Activated naive CD8-positive, alpha-beta T cell (primary cell): ENCODE data around the gene PARG.
"Not testable (repeated sequence)": the region's sequence is repeated elsewhere in the genome, so short reads cannot be mapped to it uniquely, and the experiment has no call there.

Source experiments
- H3K27ac Mint-ChIP-seq: one replicate; pipeline ENCODE4 v1.8.0; 2021; ENCODE audit warnings: mixed read lengths
- H3K27me3 Mint-ChIP-seq: one replicate; pipeline ENCODE4 v1.8.0; 2021; ENCODE audit warnings: mixed read lengths
- H3K36me3 Mint-ChIP-seq: one replicate; pipeline ENCODE4 v1.8.0; 2021; ENCODE audit warnings: mixed read lengths
- H3K4me1 Mint-ChIP-seq: one replicate; pipeline ENCODE4 v1.8.0; 2021; ENCODE audit warnings: low read depth, mixed read lengths
- H3K4me3 Mint-ChIP-seq: one replicate; pipeline ENCODE4 v1.8.0; 2021; ENCODE audit warnings: mild to moderate bottlenecking, mixed read lengths
- H3K9me3 Mint-ChIP-seq: one replicate; pipeline ENCODE4 v1.8.0; 2021; ENCODE audit warnings: low read depth, mixed read lengths

The PARG gene

DNA sequence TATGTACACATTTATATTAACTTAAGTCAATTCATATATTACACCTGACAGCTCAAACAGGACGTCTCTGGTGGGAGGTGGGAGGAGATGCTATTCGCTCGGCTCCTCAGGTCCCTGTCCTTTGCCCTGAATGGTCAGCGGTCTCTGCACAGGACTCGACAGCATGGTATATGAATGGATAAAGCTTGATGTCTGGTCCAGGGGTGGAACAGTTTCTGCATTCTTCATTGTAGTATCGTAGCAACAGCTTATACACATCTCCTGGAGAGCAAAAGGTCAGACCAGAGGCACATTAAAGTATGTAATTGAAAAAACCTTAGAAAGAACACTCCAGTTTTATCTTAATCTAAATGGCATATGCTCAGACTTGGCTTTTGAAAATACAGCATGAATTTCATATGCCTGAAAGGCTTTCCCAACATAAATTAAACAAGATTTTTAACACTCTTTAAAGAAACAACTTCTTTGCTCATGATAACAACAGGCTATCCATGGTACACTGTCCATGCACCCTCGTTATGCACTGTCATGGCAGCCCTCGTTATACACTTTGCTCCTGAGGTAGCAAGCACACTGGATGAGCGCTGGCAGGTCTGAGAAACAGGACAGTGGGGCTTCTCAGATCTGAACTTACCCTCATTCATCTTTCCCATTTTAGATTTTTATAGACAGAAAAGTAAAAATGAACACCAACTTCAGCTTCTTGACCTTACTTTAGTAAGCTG is 122.4 kb downstream of the PARG start:
- Mint-ChIP-seq H3K27ac (no peak overlapping the region), H3K9me3 (peaks cover 3% of the 10 kb centered on the region), H3K36me3 (peaks cover 47% of the 10 kb centered on the region), H3K4me3 (no peak overlapping the region), H3K4me1 (no peaks in the 10 kb centered on the region), H3K27me3 (no peaks in the 10 kb centered on the region)

DNA sequence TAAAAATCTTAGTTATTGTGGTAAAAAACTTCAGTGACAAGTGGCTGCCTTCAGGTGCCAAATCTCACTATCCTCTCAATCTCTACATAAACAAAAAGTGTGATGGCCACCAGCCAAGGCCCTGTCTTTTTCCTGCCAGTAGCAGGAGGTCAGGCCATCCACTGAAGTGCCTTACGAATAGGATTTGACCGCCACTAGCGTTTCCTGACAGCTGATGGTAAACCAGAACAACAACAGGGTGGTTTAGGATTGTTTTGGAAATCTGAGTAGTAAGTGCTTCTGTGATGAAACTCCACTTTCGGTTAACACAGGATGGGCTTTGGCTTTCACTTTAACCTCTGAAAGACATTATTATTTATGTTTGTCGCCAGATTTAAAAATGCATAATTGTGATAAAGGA is 124.0 kb downstream of the PARG start:
- Mint-ChIP-seq H3K9me3 (peaks cover 3% of the 10 kb centered on the region), H3K4me1 (no peaks in the 10 kb centered on the region), H3K4me3 (no peak overlapping the region), H3K36me3 (peaks cover 42% of the 10 kb centered on the region), H3K27ac (no peak overlapping the region), H3K27me3 (no peaks in the 10 kb centered on the region)

DNA sequence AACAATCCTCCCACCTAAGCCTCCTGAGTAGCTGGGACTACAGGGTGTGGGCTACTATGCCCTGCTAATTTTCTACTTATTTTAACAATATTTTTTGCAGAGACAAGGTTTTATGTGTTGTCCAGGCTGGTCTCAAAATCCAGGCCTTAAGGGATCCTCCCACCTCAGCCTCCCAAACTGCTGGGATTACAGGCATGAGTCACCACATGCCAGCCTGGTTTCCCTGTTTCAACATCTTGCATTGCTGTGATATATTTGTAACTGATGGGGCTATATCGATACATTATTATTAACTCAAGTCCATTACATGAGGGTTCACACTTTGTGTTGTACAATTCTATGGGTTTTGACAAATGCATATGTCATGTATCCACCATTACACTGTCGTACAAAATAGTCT is 137.8 kb downstream of the PARG start:
- peaks cover 9% of the 10 kb centered on the region for H3K9me3 Mint-ChIP-seq
- H3K27ac Mint-ChIP-seq: no peak overlapping the region
- no peak overlapping the region for H3K4me3 Mint-ChIP-seq
- no peaks in the 10 kb centered on the region for H3K4me1 Mint-ChIP-seq
- peaks cover 20% of the 10 kb centered on the region for H3K27me3 Mint-ChIP-seq
- peaks cover 6% of the 10 kb centered on the region for H3K36me3 Mint-ChIP-seq

DNA sequence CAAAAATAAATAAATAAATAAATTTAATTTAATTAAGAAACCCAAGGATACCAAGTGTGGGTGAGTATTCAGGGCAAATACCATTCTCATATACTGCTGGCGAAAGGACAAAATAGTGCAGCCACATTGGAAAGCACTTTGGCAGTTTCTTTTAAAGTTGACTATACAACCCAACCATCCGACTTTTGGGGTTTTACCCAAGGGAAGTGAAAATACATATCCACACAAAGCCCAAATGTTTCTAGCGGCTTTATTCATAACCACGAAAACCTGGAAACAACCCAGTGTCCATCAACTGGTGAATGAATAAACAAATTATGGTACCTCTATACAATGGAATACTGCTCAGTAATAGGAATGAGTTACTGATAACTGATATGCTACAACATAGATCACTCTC is 143.6 kb downstream of the PARG start:
- Mint-ChIP-seq H3K9me3 (no peaks in the 10 kb centered on the region), H3K4me1 (no peaks in the 10 kb centered on the region), H3K36me3 (no peaks in the 10 kb centered on the region), H3K27me3 (peaks cover 11% of the 10 kb centered on the region), H3K27ac (no peak overlapping the region), H3K4me3 (no peak overlapping the region)

DNA sequence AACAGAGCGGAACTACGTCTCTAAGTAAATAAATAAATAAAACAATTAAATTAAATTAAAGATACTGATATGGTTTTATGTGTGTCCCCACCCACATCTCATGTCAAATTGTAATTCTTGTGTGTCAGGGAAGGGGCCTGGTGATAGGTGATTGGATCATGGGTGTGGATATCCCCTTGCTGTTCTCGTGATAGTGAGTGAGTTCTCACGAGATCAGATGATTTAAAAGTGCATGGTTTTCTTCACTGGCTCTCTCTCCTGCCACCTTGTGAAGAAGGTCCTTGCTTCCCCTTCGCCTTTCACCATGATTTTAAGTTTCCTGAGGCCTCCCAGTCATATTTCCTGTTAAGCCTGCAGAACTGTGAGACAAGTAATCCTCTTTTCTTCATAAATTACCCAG is 150.7 kb downstream of the PARG start:
- Mint-ChIP-seq H3K4me3 (no peak overlapping the region), H3K27ac (no peak overlapping the region), H3K4me1 (no peaks in the 10 kb centered on the region), H3K9me3 (no peaks in the 10 kb centered on the region), H3K36me3 (no peaks in the 10 kb centered on the region), H3K27me3 (peaks cover 1% of the 10 kb centered on the region)

DNA sequence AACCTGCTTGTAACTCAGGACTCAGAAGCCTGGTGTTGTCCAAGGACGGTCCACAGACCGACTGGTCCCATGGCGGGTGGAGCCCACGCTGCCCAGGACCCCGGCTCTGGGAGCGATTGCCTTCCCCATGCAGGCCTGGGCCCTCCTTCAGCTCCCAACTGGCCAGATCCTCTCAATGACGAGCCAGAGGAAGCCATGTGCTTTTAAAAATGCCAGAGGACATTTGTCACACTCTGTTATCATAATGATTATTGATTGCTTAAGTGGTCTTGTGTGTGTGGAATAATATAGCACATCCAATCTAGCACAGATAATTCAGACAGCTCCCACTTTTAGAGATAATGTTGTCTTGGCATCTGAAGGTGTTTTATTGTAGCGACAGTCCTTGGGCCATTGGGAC is 157.1 kb downstream of the PARG start:
- Mint-ChIP-seq H3K27me3 (peaks cover 6% of the 10 kb centered on the region), H3K4me1 (no peaks in the 10 kb centered on the region), H3K36me3 (no peaks in the 10 kb centered on the region)

DNA sequence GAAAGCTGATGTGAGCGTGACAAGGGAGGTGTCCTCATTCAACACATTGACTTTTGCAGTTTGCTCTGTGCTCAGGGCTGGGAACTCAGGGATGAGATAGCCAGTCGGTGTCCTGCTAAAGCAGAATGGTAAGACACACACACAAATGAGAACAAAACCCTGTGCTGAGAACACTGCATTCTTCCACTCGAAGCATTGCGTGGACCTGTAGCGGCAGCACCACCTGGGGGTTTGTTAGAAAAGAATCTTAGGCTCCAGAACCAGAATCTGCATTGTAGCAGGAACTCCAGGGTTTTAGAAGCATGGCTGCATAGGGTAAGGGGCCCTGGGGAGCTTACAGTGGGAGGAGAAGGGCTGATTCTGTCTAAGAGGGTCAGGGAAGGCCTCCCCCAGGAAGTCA is 158.2 kb downstream of the PARG start:
- no peak overlapping the region for H3K4me3 Mint-ChIP-seq
- H3K36me3 Mint-ChIP-seq: no peaks in the 10 kb centered on the region
- no peaks in the 10 kb centered on the region for H3K9me3 Mint-ChIP-seq
- no peak overlapping the region for H3K27ac Mint-ChIP-seq
- no peaks in the 10 kb centered on the region for H3K4me1 Mint-ChIP-seq
- peaks cover 6% of the 10 kb centered on the region for H3K27me3 Mint-ChIP-seq

More for the DNA sequence above, 157.1 kb downstream of the PARG start:
- Mint-ChIP-seq H3K9me3 (no peaks in the 10 kb centered on the region), H3K27ac (no peak overlapping the region), H3K4me3 (no peak overlapping the region)

DNA sequence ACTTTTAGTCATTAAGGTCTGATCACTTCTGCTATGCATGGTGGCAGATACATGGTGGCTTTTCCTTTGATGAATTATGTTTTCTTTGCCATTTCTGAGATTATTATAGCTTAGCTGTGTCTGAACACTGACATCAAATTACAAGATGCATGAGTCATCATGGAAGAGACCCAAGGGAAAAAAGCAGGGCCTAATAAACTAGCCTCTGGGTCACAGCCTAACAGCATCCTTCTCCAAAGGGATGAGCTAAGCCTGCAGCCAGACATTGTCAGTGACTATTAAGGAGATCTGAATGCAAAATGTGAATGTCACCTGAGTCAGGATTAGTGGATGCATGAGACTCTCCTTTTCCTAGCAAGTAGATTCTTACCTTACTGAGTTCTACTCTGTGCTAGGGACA is 160.6 kb downstream of the PARG start:
- Mint-ChIP-seq H3K36me3 (no peaks in the 10 kb centered on the region), H3K4me3 (no peak overlapping the region), H3K27me3 (peaks cover 8% of the 10 kb centered on the region), H3K27ac (no peak overlapping the region), H3K4me1 (no peaks in the 10 kb centered on the region), H3K9me3 (peaks cover 5% of the 10 kb centered on the region)

DNA sequence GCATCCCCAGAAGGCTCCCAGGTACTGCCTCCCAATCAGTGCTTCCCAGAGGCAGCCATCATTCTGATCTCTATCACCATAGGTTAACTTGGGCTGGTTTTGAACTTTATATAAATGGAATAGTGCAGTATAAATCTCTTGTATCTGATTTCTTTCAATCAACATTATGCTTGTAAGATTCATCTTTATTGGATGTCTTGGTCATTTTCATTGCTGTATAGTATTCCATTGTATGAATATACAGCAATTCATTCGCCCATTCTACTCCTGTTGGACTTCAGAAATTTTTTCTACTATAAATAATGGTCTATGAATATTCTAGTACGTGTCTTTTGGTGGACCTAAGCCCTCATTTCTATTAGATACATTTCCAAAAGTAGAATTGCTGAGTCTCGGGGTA is 163.6 kb downstream of the PARG start:
- peaks cover 6% of the 10 kb centered on the region for H3K27me3 Mint-ChIP-seq
- H3K36me3 Mint-ChIP-seq: no peaks in the 10 kb centered on the region
- H3K9me3 Mint-ChIP-seq: peaks cover 5% of the 10 kb centered on the region
- no peak overlapping the region for H3K4me3 Mint-ChIP-seq
- H3K4me1 Mint-ChIP-seq: no peaks in the 10 kb centered on the region
- no peak overlapping the region for H3K27ac Mint-ChIP-seq

DNA sequence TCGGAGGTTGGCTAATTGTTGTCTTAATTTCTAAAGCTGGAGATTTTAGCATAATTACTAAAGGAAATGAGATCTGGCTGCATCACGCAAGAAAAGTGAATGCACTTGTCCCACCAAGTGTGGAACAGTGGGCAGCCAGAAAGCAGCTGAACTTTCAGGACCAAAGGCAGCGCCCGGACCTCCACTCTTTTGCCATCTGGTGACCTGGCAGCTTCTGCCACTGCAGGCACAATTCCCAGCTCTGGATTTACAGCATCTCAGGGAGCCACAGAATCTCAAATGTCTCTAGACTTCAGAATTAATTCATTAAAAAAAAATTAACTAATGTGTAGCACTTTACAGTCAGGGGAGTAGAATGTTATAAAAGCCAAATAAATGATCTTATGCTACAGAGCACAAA is 165.0 kb downstream of the PARG start:
- H3K27me3 Mint-ChIP-seq: peaks cover 13% of the 10 kb centered on the region
- peaks cover 5% of the 10 kb centered on the region for H3K9me3 Mint-ChIP-seq
- no peaks in the 10 kb centered on the region for H3K36me3 Mint-ChIP-seq
- no peak overlapping the region for H3K27ac Mint-ChIP-seq
- no peak overlapping the region for H3K4me3 Mint-ChIP-seq
- H3K4me1 Mint-ChIP-seq: no peaks in the 10 kb centered on the region

DNA sequence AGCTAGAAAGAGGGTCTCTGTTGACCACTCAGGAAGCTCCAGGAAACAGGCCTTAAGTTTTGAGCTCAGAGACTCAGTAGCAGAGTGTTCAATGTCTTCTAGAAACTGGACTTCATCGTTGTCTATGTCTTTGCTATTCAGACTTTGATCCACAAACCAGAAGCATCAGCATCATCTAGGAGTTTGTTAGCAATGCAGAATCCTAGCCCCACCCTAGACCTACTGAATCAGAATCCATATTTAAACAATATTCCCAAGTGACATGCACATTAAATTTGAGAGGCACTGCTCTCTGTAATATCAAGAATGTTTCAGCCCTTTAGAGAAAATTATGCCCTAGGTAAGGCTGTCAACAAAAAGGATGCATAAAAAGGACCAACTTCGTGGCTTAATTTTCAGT is 166.8 kb downstream of the PARG start:
- Mint-ChIP-seq H3K36me3 (no peaks in the 10 kb centered on the region), H3K27me3 (peaks cover 11% of the 10 kb centered on the region), H3K4me1 (peaks cover 5% of the 10 kb centered on the region), H3K4me3 (no peak overlapping the region), H3K9me3 (peaks cover 5% of the 10 kb centered on the region), H3K27ac (no peak overlapping the region)

DNA sequence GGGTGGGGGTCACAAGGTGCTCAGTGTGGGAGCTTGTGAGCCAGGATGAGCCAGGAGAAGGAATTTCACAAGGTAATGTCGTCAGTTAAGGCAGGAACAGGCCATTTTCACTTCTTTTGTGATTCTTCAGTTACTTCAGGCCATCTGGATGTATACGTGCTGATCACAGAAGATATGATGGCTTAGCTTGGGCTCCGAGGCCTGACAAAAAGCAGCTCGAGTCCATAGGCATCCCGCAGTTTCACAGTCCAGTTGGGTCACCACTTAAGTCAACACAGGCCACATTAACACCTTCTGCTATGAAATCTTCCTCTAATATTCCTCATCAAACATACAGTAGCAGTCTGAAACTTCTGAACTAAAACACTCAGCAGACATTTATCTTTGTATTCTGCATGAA is 168.9 kb downstream of the PARG start:
- H3K36me3 Mint-ChIP-seq, H3K9me3 Mint-ChIP-seq, H3K4me3 Mint-ChIP-seq, H3K27ac Mint-ChIP-seq, H3K4me1 Mint-ChIP-seq: not testable (repeated sequence)
- peaks cover 12% of the 10 kb centered on the region for H3K27me3 Mint-ChIP-seq

DNA sequence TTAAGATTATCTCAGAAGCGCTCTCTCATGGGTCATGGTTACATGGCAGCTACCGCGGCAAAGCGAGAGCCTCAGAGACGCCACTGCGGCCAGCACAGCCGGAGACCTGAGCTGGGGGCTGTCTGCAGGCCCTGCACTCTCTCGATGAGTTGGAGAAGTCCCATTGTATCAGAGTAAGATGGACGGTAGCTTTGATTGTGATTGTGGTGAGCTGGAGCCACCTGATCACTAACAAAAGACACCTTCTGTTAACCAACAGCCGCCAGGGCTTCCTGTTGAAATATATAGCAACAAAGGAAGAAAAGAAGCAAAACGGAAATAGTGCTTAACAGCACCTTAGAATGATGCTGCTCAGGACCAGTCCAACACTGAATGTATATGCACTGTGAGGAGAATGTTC is 170.8 kb downstream of the PARG start:
- Mint-ChIP-seq H3K9me3 (peaks cover 10% of the 10 kb centered on the region), H3K27me3 (peaks cover 24% of the 10 kb centered on the region)
- not testable (repeated sequence) for H3K36me3 Mint-ChIP-seq, H3K4me1 Mint-ChIP-seq, H3K27ac Mint-ChIP-seq, H3K4me3 Mint-ChIP-seq

DNA sequence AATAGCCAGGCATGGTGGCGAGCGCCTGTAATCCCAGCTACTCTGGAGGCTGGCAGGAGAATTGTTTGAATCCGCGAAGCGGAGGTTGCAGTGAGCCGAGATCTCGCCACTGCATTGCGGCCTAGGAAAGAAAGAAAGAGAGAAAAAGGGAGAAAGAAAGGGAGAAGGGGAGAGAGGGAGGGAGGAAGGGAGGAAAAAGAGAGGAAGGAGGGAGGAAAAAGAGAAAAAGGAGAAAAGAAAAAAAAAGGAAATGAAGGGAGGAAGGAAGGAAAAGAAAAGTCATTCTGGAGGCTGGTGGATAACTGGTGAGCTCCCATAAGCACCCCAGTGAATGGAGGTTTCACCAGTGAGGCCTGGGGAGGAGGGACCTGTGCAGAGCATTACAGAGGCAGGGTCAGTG is 172.1 kb downstream of the PARG start:
- Mint-ChIP-seq H3K27me3 (peaks cover 25% of the 10 kb centered on the region), H3K9me3 (peaks cover 10% of the 10 kb centered on the region)

DNA sequence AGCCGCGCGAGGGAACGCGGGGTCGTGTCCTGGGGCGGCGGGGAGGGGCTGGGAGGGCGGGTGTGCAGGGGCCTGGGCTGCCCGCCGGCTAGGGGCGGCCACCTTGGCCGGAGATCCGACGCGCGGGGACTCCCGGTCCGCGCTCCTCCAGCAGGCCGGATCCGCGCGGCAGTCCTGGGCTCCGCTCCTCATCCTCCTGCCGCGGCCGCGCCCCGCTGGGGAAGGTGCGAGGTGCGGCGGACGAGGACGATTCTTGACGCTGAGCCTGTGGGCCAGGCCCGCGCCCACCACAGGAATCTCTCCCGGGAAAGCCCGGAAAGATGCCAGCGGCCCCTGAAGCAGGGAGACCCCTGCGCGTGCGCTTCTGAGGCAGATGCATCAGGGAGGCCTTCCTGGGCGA is 173.1 kb downstream of the PARG start:
- H3K36me3 Mint-ChIP-seq: peaks cover 3% of the 10 kb centered on the region

More for the DNA sequence above, 172.1 kb downstream of the PARG start:
- Mint-ChIP-seq H3K4me1 (peaks cover 5% of the 10 kb centered on the region), H3K36me3 (peaks cover 3% of the 10 kb centered on the region), H3K4me3 (no peak overlapping the region), H3K27ac (no peak overlapping the region)

DNA sequence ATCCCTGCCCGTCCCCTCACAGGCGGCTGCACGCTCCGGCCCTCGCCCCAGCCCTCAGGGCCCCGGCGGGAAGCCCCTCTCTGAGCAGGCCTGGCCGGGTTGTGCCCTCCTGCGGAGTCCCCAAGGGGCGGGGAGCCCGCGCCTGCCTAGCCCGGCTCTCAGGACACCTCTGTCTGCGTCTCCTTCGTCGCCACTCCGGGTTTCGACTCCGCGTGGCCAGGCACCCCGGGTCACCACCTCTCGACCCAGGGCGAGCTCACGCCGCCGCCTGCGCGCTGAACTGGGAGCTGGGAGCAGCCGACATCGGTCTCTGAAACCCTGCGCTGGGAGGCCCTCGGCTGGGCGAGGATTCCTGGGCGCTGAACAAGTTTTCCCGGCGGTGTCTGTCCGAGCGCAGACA is 173.5 kb downstream of the PARG start:
- H3K4me1 Mint-ChIP-seq: peaks cover 5% of the 10 kb centered on the region
- no peak overlapping the region for H3K4me3 Mint-ChIP-seq
- H3K27me3 Mint-ChIP-seq: peaks cover 33% of the 10 kb centered on the region
- no peak overlapping the region for H3K27ac Mint-ChIP-seq
- H3K36me3 Mint-ChIP-seq: peaks cover 3% of the 10 kb centered on the region
- H3K9me3 Mint-ChIP-seq: peaks cover 10% of the 10 kb centered on the region

More for the DNA sequence above, 173.1 kb downstream of the PARG start:
- peaks cover 5% of the 10 kb centered on the region for H3K4me1 Mint-ChIP-seq
- no peak overlapping the region for H3K4me3 Mint-ChIP-seq
- H3K27me3 Mint-ChIP-seq: peaks cover 29% of the 10 kb centered on the region
- no peak overlapping the region for H3K27ac Mint-ChIP-seq
- H3K9me3 Mint-ChIP-seq: peaks cover 10% of the 10 kb centered on the region
